Small intestine (tissue), 7 donors: ENCODE measurements around the gene PHKB. TPM values are rescaled to one million over a fixed set of nuclear protein-coding genes. Genes with fewer than 3 reads are reported as not detected.

Experiments
- DNase-seq, 2 donors: peaks; one replicate each; pipeline versions ENCODE4 v3.0.0 to v3.0.0-alpha.2; 2013
- FAIRE-seq: peaks from 2 replicates; lab custom pipeline; 2012; peaks lifted over from hg19 to GRCh38; lab: Jason Lieb, UNC
- H3K27ac ChIP-seq, 3 donors: one replicate each; pipeline ENCODE4 v1.5.1; 2013; ENCODE audit warnings: low read length in 2 of 3, mild to moderate bottlenecking in 2 of 3, control low read depth in 1 of 3, inconsistent platforms in 1 of 3, low read depth in 1 of 3, moderate library complexity in 1 of 3
- H3K27me3 ChIP-seq, 3 donors: one replicate each; pipeline ENCODE4 v1.6.1; 2013; ENCODE audit warnings: low read length in 3 of 3, inconsistent platforms in 1 of 3; ENCODE audit not compliant: control insufficient read depth in 3 of 3, insufficient read depth in 3 of 3
- H3K36me3 ChIP-seq, 3 donors: one replicate each; pipeline ENCODE4 v1.6.1; 2013; ENCODE audit warnings: low read length in 3 of 3, inconsistent platforms in 1 of 3, low read depth in 1 of 3, mild to moderate bottlenecking in 1 of 3, moderate library complexity in 1 of 3; ENCODE audit not compliant: control insufficient read depth in 3 of 3, insufficient read depth in 2 of 3
- H3K4me1 ChIP-seq, 3 donors: one replicate each; pipeline ENCODE4 v1.6.1; 2013; ENCODE audit warnings: low read length in 2 of 3, inconsistent platforms in 1 of 3, low read depth in 1 of 3, mild to moderate bottlenecking in 1 of 3, moderate library complexity in 1 of 3; ENCODE audit not compliant: control insufficient read depth in 3 of 3, insufficient read depth in 2 of 3
- H3K4me3 ChIP-seq, 3 donors: one replicate each; pipeline ENCODE4 v1.5.1; 2013; ENCODE audit warnings: low read length in 3 of 3, control low read depth in 1 of 3, inconsistent platforms in 1 of 3, low read depth in 1 of 3, mild to moderate bottlenecking in 1 of 3, moderate library complexity in 1 of 3
- H3K9me3 ChIP-seq, 2 donors: one replicate each; pipeline ENCODE4 v1.6.1; 2013; ENCODE audit warnings: low read depth in 1 of 2, low read length in 1 of 2; ENCODE audit not compliant: control insufficient read depth in 2 of 2, insufficient read depth in 1 of 2
- WGBS, 3 donors: extraction: QIAGEN DNeasy Blood & Tissue Kit; methylation state at CpG; one replicate each; pipeline ENCODE4 v1.1.7; 2013; 5-methylcytosine and 5-hydroxymethylcytosine counted together
- polyA plus RNA-seq, 4 donors: library from polyadenylated mRNA; stranded (reverse) in 3 of 4; unstranded in 1 of 4; fragments of 200-250 nt in 3 of 4; fragments of 120-200 nt in 1 of 4; gene quantifications; one replicate each; pipeline versions ENCODE4 v1.2.1 to v1.2.3, GENCODE V29; 2013
- donor health status: healthy with polysubstance abuse.
- donor health status: control.
- donor health status: control.
- donor health status: Bipolar disorder and iron deficiency.
- donor health status: healthy.

PHKB gene
- polyA plus RNA-seq, 4 donors: 27.0 to 69.3 (median 37.0) TPM

- 94 to 98% (median 97%) methylated on average over 4 of the region's 4 CpGs for WGBS, 3 donors
- H3K27me3 ChIP-seq: no peaks in the 10 kb centered on the region
- H3K4me1 ChIP-seq: no peaks in the 10 kb centered on the region
- no peaks in the 10 kb centered on the region for H3K9me3 ChIP-seq
- H3K36me3 ChIP-seq: peaks cover 0 to 5% (median 2%) of the 10 kb centered on the region in 3 donors
- DNase-seq (no peak), FAIRE-seq (no peak)
- H3K4me3 ChIP-seq: no peak overlapping the region
- no peak overlapping the region for H3K27ac ChIP-seq
These were observed 123.5 kb downstream of the PHKB start for GRCh38 chr16:47584464-47585225.

GRCh38 chr16:47586121-47586520, 125.0 kb downstream of the PHKB start:
- FAIRE-seq: no peak
- Histone ChIP-seq H3K4me3 (no peak overlapping the region), H3K27me3 (no peaks in the 10 kb centered on the region), H3K36me3 (peaks cover 2 to 5% (median 5%) of the 10 kb centered on the region in 3 donors), H3K9me3 (no peaks in the 10 kb centered on the region), H3K27ac (no peak overlapping the region), H3K4me1 (no peaks in the 10 kb centered on the region)
- no peak for DNase-seq
- 93 to 97% (median 96%) methylated on average over 3 of the region's 3 CpGs for WGBS, 3 donors

- DNase-seq (no peak), FAIRE-seq (no peak)
- Histone ChIP-seq H3K4me1 (no peaks in the 10 kb centered on the region), H3K27me3 (no peaks in the 10 kb centered on the region), H3K36me3 (peaks cover 2 to 10% (median 6%) of the 10 kb centered on the region in 3 donors), H3K4me3 (no peak overlapping the region), H3K9me3 (no peaks in the 10 kb centered on the region), H3K27ac (no peak overlapping the region)
- WGBS, 3 donors: 98 to 100% (median 99%) methylated on average over 2 of the region's 2 CpGs
These were observed 129.3 kb downstream of the PHKB start for GRCh38 chr16:47590472-47590871.

GRCh38 chr16:47592232-47592631, 131.1 kb downstream of the PHKB start:
- H3K9me3 ChIP-seq: no peaks in the 10 kb centered on the region
- peaks cover 2 to 10% (median 6%) of the 10 kb centered on the region in 3 donors for H3K36me3 ChIP-seq
- H3K27me3 ChIP-seq: no peaks in the 10 kb centered on the region
- whole genome bisulfite sequencing, 3 donors: 67 to 95% (median 89%) methylated on average over 3 of the region's 3 CpGs
- no peak overlapping the region for H3K27ac ChIP-seq
- FAIRE-seq: no peak
- DNase-seq: no peak
- H3K4me3 ChIP-seq: no peak overlapping the region
- no peaks in the 10 kb centered on the region for H3K4me1 ChIP-seq

GRCh38 chr16:47599512-47599911, 138.4 kb downstream of the PHKB start:
- Histone ChIP-seq H3K36me3 (peaks cover 0 to 6% (median 0%) of the 10 kb centered on the region in 3 donors), H3K27me3 (no peaks in the 10 kb centered on the region), H3K27ac (no peak overlapping the region), H3K9me3 (no peaks in the 10 kb centered on the region), H3K4me3 (no peak overlapping the region), H3K4me1 (no peaks in the 10 kb centered on the region)
- FAIRE-seq (no peak), DNase-seq (no peak)
- WGBS, 3 donors: 87 to 93% (median 91%) methylated on average over 2 of the region's 2 CpGs

- peaks cover 0 to 6% (median 0%) of the 10 kb centered on the region in 3 donors for H3K36me3 ChIP-seq
- no peak overlapping the region for H3K27ac ChIP-seq
- no peak overlapping the region for H3K4me3 ChIP-seq
- no peak for DNase-seq
- H3K27me3 ChIP-seq: no peaks in the 10 kb centered on the region
- FAIRE-seq: no peak
- no peaks in the 10 kb centered on the region for H3K9me3 ChIP-seq
- no peaks in the 10 kb centered on the region for H3K4me1 ChIP-seq
- 94 to 96% (median 94%) methylated on average over 6 of the region's 6 CpGs for WGBS, 3 donors
These were observed 139.2 kb downstream of the PHKB start for GRCh38 chr16:47600376-47600775.

GRCh38 chr16:47604306-47604705, 143.2 kb downstream of the PHKB start:
- H3K4me1 ChIP-seq: no peaks in the 10 kb centered on the region
- H3K27me3 ChIP-seq: no peaks in the 10 kb centered on the region
- DNase-seq (no peak), FAIRE-seq (no peak)
- H3K36me3 ChIP-seq: peaks cover 0 to 6% (median 0%) of the 10 kb centered on the region in 3 donors
- no peak overlapping the region for H3K27ac ChIP-seq
- no peaks in the 10 kb centered on the region for H3K9me3 ChIP-seq
- H3K4me3 ChIP-seq: no peak overlapping the region

GRCh38 chr16:47611042-47611441, 149.9 kb downstream of the PHKB start:
- no peak overlapping the region for H3K4me3 ChIP-seq
- no peak for FAIRE-seq
- H3K27me3 ChIP-seq: no peaks in the 10 kb centered on the region
- no peaks in the 10 kb centered on the region for H3K9me3 ChIP-seq
- DNase-seq: no peak
- H3K36me3 ChIP-seq: peaks cover 0 to 7% (median 5%) of the 10 kb centered on the region in 3 donors
- H3K27ac ChIP-seq: no peak overlapping the region
- H3K4me1 ChIP-seq: no peaks in the 10 kb centered on the region
- WGBS, 3 donors: 85 to 96% (median 95%) methylated on average over 2 of the region's 2 CpGs
